ENCODE data around the gene POLE. TPM values are rescaled to one million over a fixed set of nuclear protein-coding genes. Genes with fewer than 3 reads are reported as not detected.

The POLE gene
- total and polyA plus RNA-seq, 9 of the 15 experiments (the other 6 are each of a cell fraction or from before 2014, with no cell fraction given), result 2.4 to 154 (median 49.6) TPM

GRCh38 chr12:132736378-132736777 is 49.2 kb upstream of the POLE start:
- WGBS (ENCODE audit: insufficient coverage, low coverage, missing lambda C conversion rate), result 88% methylated on average over 11 of the region's 12 CpGs
- H3K9me3 ChIP-seq (replicated peaks; ENCODE audit: control insufficient read depth, insufficient read depth, low read depth, low read length), result no peaks in the 10 kb centered on the region
- H2AFZ ChIP-seq (ENCODE audit: low read depth, low read length), result no peak overlapping the region
- no peak for ATAC-seq
- no peaks in the 10 kb centered on the region for H3K79me2 ChIP-seq (ENCODE audit: control insufficient read depth, insufficient read depth, low read length)
- in situ Hi-C loops (cut with MboI) (no loop called here), intact Hi-C loops (cut with micrococcal nuclease) (no loop called here)
- no peaks in the 10 kb centered on the region for H3K27me3 ChIP-seq (ENCODE audit: control insufficient read depth in 2 of 2, insufficient read depth in 2 of 2, low read length in 2 of 2)
- H3K4me2 ChIP-seq (ENCODE audit: insufficient read depth, low read length), result no peak overlapping the region
- TF ChIP-seq TAF15 (IDR thresholded peaks at IDR 0.05; ENCODE audit: low read depth, low read length), result no peak
- TF ChIP-seq HDAC6 (IDR thresholded peaks at IDR 0.05; ENCODE audit: low read depth, low read length), result no peak
- no peak for TF ChIP-seq MCM5 (IDR thresholded peaks at IDR 0.05; ENCODE audit: low read depth)
- TF ChIP-seq YY1 (IDR thresholded peaks at IDR 0.05; ENCODE audit: borderline replicate concordance in 1 of 3, control insufficient read depth in 1 of 3, extremely low read depth in 1 of 3, insufficient read depth in 3 of 3, insufficient read length in 1 of 3, insufficient replicate concordance in 2 of 3, low read depth in 1 of 3, low read length in 2 of 3), result no peak
- TF ChIP-seq GTF2F1 (IDR thresholded peaks at IDR 0.05; ENCODE audit: low read depth, low read length), result no peak
- TF ChIP-seq ZNF740 (CRISPR knock-in tag; IDR thresholded peaks at IDR 0.05), result no peak
- TF ChIP-seq ZNF740 (tag; IDR thresholded peaks at IDR 0.05), result no peak
- no peak for TF ChIP-seq POU5F1 (IDR thresholded peaks at IDR 0.05; ENCODE audit: borderline replicate concordance, low read depth, low read length, partially characterized antibody)
- TF ChIP-seq ZBTB26 (CRISPR knock-in tag; IDR thresholded peaks at IDR 0.05), result no peak
- TF ChIP-seq CBX1 (IDR thresholded peaks at IDR 0.05; ENCODE audit: low read depth), result no peak
- TF ChIP-seq ZNF764 (CRISPR knock-in tag; IDR thresholded peaks at IDR 0.05; ENCODE audit: low read depth), result no peak
- TF ChIP-seq HOXB6 (CRISPR knock-in tag; IDR thresholded peaks at IDR 0.05; ENCODE audit: borderline replicate concordance), result no peak
- no peak for TF ChIP-seq ADNP (tag; IDR thresholded peaks at IDR 0.05)
- TF ChIP-seq ZBTB1 (CRISPR knock-in tag; IDR thresholded peaks at IDR 0.05; ENCODE audit: borderline replicate concordance, low read depth), result no peak
- no peak for TF ChIP-seq MTA1 (IDR thresholded peaks at IDR 0.05; ENCODE audit: borderline replicate concordance)
- no peak for TF ChIP-seq MXD1 (CRISPR knock-in tag; IDR thresholded peaks at IDR 0.05; ENCODE audit: borderline replicate concordance, poor library complexity, severe bottlenecking)
- no peak for TF ChIP-seq TCF3 (CRISPR knock-in tag; IDR thresholded peaks at IDR 0.05)
- BruUV-seq (replicated peaks), result no TSS peak
- no peak overlapping the region for H3K27ac ChIP-seq (ENCODE audit: extremely low read depth, low read depth, low read length)
- ChIA-PET POLR2A (no interaction called here), CTCF (ENCODE audit: low intra/inter-chr PET ratio) (no interaction called here)
- no peak overlapping the region for H3K4me3 ChIP-seq
- H3K4me1 ChIP-seq (replicated peaks in 1 of 2; ENCODE audit: control insufficient read depth in 2 of 2, insufficient read depth in 2 of 2, low read length in 2 of 2), result no peaks in the 10 kb centered on the region
- H3K36me3 ChIP-seq (ENCODE audit: control insufficient read depth, insufficient read depth, low read length), result peaks cover 93% of the 10 kb centered on the region
- no peaks in the 10 kb centered on the region for H3K9me1 ChIP-seq (ENCODE audit: control insufficient read depth, insufficient read depth, low read length)
- no peaks in the 10 kb centered on the region for H4K20me1 ChIP-seq (replicated peaks; ENCODE audit: control insufficient read depth, insufficient read depth, low read length)
- H3K9ac ChIP-seq (ENCODE audit: insufficient read depth in 1 of 2, low read depth in 2 of 2, low read length in 2 of 2), result no peak overlapping the region
- no peak for FAIRE-seq
- DNase-seq (ENCODE audit: extremely low read depth in 1 of 4, low spot score in 3 of 4), result no peak
